Measurements from ENCODE around the gene COPA.

The COPA gene

DNA sequence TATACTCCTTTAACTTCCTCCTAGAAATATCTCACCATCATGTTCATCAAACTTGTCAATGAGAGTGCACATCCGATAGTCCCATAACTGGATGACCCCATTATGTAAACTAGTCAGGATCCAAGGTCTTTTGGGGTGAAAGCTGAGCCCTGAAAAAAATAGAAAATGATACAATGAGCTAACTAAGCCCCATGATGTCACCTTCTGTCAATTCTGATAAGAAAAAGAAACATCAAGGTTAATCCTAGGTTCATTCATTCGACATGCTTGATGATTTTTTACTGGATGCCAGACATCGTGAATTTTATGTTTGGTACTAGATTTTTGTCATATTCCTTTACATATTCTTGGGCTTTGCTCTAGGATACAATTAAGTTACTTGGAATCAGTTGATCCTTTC, 2.9 kb downstream of the COPA start:
- peak overlapping the region; percentile 11 for H3K27ac Mint-ChIP-seq (ENCODE audit: low read depth)
- no peak overlapping the region for H3K4me3 Mint-ChIP-seq
- no peaks in the 10 kb centered on the region for H3K27me3 Mint-ChIP-seq
- H3K4me1 Mint-ChIP-seq, result peaks cover 42% of the 10 kb centered on the region
- H3K36me3 Mint-ChIP-seq (ENCODE audit: insufficient read depth), result peaks cover 52% of the 10 kb centered on the region
- no peaks in the 10 kb centered on the region for H3K9me3 Mint-ChIP-seq
- ATAC-seq (replicated peaks; ENCODE audit: extremely low read depth, poor library complexity, severe bottlenecking) (no peak), DNase-seq (ENCODE audit: low spot score in 2 of 2) (no peak)

DNA sequence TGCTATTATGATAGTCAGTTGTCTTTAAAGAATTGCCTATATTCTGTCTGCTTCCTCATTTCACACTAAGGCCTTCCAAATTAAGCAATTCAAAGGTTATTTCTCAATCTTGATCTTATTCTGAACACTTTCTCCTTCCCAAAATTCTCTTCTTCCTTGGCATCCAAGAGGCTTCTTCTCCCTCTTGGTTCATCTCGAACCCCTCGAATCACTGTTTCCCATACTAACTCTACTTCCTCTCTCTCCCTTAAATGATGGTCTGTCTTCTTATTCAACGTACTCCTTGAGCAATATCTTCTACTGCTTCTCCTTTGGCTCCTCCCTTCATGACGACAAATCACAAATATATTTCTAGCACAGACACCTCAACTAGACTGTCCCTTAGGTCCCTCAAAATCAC, 4.5 kb downstream of the COPA start:
- ATAC-seq (replicated peaks; ENCODE audit: extremely low read depth, poor library complexity, severe bottlenecking) (no peak), DNase-seq (ENCODE audit: low spot score in 2 of 2) (no peak)
- Mint-ChIP-seq H3K27me3 (no peaks in the 10 kb centered on the region), H3K4me1 (peaks cover 42% of the 10 kb centered on the region), H3K36me3 (ENCODE audit: insufficient read depth) (peaks cover 58% of the 10 kb centered on the region), H3K9me3 (no peaks in the 10 kb centered on the region), H3K4me3 (no peak overlapping the region), H3K27ac (ENCODE audit: low read depth) (no peak overlapping the region)

DNA sequence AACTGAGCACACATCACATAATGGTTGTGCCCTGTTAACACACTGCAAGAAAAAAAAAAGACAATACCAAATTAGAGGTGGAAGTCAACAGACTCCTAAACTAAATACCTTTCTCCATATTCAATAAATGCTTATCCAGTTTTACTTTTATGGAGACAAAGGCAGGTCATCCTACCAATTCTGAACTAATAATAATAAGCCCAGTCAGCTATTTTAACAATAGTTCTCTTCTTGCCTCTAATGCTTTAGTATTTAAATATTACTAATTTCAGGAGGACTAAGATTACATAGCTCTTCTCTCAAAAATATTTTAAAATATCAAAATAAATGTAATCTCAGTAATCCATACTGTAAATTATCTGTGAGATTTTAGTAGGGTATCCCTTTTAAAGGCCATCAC, 10.5 kb downstream of the COPA start:
- DNase-seq (ENCODE audit: low spot score in 2 of 2), result no peak
- peaks cover 6% of the 10 kb centered on the region for H3K4me1 Mint-ChIP-seq
- no peak overlapping the region for H3K27ac Mint-ChIP-seq (ENCODE audit: low read depth)
- no peaks in the 10 kb centered on the region for H3K27me3 Mint-ChIP-seq
- no peak for ATAC-seq (replicated peaks; ENCODE audit: extremely low read depth, poor library complexity, severe bottlenecking)
- H3K9me3 Mint-ChIP-seq, result no peaks in the 10 kb centered on the region
- H3K4me3 Mint-ChIP-seq, result no peak overlapping the region
- H3K36me3 Mint-ChIP-seq (ENCODE audit: insufficient read depth), result peaks cover 69% of the 10 kb centered on the region

DNA sequence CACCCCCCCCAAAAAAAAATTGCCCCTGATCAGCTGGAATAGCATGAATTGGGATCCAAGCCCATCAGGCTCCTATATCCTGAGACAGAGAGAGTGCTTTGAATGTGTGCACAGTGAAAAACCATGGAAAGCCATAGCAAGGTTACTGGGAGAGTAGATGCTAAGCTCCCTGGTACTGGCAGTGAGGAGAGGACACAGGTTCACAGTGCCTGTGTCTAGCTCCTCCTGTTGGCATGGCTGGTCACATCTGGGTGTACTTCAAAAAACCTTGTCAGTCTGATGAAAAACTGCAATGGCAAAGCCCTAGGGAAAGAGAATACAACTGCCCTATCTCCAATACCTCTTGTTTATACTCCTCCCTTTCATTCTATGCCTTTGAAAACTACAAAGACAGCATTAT, 12.9 kb downstream of the COPA start:
- H3K27me3 Mint-ChIP-seq, result no peaks in the 10 kb centered on the region
- peaks cover 6% of the 10 kb centered on the region for H3K4me1 Mint-ChIP-seq
- ATAC-seq (replicated peaks; ENCODE audit: extremely low read depth, poor library complexity, severe bottlenecking), result no peak
- H3K36me3 Mint-ChIP-seq (ENCODE audit: insufficient read depth), result peaks cover 73% of the 10 kb centered on the region
- no peak overlapping the region for H3K4me3 Mint-ChIP-seq
- H3K27ac Mint-ChIP-seq (ENCODE audit: low read depth), result peak overlapping the region; percentile 1
- no peak for DNase-seq (ENCODE audit: low spot score in 2 of 2)
- no peaks in the 10 kb centered on the region for H3K9me3 Mint-ChIP-seq

DNA sequence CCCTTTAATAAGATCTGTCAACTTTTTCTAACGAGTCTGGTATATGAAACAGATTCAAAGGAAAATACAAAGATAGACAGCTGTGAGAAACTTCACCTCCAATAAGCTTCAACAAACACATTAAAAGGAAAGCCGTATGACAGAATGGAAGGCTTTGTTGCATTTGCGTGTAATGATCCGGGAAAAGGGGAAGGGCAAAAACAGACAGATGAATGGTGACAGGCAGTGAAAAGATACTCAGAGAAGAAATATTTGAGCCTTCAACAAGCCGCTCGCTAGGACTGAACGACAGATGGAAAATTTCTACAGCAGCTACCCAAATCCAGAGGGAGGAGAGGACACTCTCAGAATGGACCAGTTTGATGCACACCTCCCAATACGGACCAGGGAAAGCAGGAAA, 14.9 kb downstream of the COPA start:
- Mint-ChIP-seq H3K4me1 (peaks cover 6% of the 10 kb centered on the region), H3K36me3 (ENCODE audit: insufficient read depth) (peaks cover 78% of the 10 kb centered on the region), H3K27me3 (no peaks in the 10 kb centered on the region), H3K27ac (ENCODE audit: low read depth) (no peak overlapping the region), H3K4me3 (no peak overlapping the region), H3K9me3 (no peaks in the 10 kb centered on the region)
- no peak for ATAC-seq (replicated peaks; ENCODE audit: extremely low read depth, poor library complexity, severe bottlenecking)
- DNase-seq (ENCODE audit: low spot score in 2 of 2), result no peak

DNA sequence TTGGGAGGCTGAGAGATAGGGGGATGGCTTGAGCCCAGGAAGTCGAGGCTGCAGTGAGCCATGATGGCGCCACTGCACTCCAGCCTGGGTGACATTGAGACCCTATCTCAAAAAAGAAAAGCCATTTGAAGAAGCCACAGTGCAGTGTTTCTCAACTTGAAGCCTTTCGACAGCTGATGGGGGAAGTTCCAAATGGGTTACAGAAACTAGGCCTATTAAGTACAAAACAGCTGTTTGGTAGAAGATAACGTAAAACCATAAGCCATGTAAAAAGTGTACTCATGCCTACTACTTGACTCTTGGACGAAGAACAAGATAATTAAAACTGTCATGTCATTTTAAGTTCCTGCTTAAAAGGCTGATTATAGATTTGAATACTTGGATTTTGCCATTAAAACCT, 16.6 kb downstream of the COPA start:
- no peak overlapping the region for H3K4me3 Mint-ChIP-seq
- peaks cover 17% of the 10 kb centered on the region for H3K4me1 Mint-ChIP-seq
- peaks cover 73% of the 10 kb centered on the region for H3K36me3 Mint-ChIP-seq (ENCODE audit: insufficient read depth)
- no peaks in the 10 kb centered on the region for H3K27me3 Mint-ChIP-seq
- no peak overlapping the region for H3K27ac Mint-ChIP-seq (ENCODE audit: low read depth)
- ATAC-seq (replicated peaks; ENCODE audit: extremely low read depth, poor library complexity, severe bottlenecking) (no peak), DNase-seq (ENCODE audit: low spot score in 2 of 2) (no peak)
- H3K9me3 Mint-ChIP-seq, result no peaks in the 10 kb centered on the region

DNA sequence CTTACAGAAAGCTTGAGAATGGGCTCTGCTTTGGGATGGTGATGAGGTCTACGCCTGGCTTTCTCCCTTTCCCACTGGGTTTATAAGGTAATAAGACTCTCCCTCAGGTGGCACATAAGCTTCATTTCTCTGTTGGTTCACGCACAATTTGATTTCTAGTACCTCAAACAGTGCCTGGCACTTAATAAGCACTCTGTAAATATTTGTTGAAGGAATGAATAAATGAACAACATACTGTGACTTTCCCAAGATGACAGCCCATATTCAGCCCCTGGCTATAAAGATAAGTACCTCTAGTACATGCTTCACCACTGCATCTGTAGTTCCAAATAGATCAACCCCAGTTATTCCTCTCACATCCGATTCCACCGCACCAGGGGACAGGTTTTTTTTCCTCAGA, 17.8 kb downstream of the COPA start:
- no peak overlapping the region for H3K4me3 Mint-ChIP-seq
- no peak overlapping the region for H3K27ac Mint-ChIP-seq (ENCODE audit: low read depth)
- H3K4me1 Mint-ChIP-seq, result peaks cover 13% of the 10 kb centered on the region
- DNase-seq (ENCODE audit: low spot score in 2 of 2) (no peak), ATAC-seq (replicated peaks; ENCODE audit: extremely low read depth, poor library complexity, severe bottlenecking) (no peak)
- H3K9me3 Mint-ChIP-seq, result no peaks in the 10 kb centered on the region
- H3K27me3 Mint-ChIP-seq, result no peaks in the 10 kb centered on the region
- peaks cover 75% of the 10 kb centered on the region for H3K36me3 Mint-ChIP-seq (ENCODE audit: insufficient read depth)

DNA sequence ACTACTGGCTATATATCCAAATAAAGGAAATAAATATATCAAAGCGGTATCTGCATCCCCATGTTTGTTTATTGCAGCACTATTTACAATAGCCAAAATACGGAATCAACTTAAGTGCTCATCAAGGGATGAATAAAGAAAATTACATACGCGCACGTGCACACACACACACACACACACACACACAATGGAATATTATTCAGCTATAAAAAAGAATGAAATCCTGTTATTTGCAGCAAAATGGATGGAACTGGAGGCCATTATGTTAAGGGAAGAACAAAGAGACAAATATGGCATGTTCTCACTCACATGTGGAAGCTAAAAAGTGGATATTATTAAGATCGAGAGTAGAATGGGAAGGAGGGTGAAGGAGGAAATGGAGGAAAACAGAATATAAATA, 20.2 kb downstream of the COPA start:
- Mint-ChIP-seq H3K9me3 (no peaks in the 10 kb centered on the region), H3K27me3 (no peaks in the 10 kb centered on the region), H3K4me1 (peaks cover 27% of the 10 kb centered on the region), H3K36me3 (ENCODE audit: insufficient read depth) (peaks cover 77% of the 10 kb centered on the region), H3K27ac (ENCODE audit: low read depth) (no peak overlapping the region), H3K4me3 (no peak overlapping the region)
- no peak for DNase-seq (ENCODE audit: low spot score in 2 of 2)
- no peak for ATAC-seq (replicated peaks; ENCODE audit: extremely low read depth, poor library complexity, severe bottlenecking)

DNA sequence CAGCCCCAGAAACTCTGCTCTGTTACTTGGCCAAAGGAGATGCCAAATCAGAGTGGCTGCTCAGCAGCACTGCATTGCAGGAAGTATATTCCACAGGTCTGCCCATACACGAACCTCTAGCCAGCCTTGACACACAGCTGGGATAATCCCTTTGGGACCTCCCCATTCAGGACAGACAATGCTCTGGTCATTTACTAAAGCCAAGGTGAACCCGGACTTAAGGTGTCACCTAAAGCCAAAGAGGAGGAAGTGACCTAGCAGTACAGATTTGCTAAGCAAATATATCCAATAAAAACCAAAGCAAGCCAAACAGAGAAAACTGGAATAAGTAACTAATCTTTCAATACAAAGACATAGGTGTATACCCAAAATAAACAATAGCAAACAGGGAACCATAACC, 27.7 kb downstream of the COPA start:
- DNase-seq (ENCODE audit: low spot score in 2 of 2), result no peak
- H3K36me3 Mint-ChIP-seq (ENCODE audit: insufficient read depth), result peaks cover 91% of the 10 kb centered on the region
- ATAC-seq (replicated peaks; ENCODE audit: extremely low read depth, poor library complexity, severe bottlenecking), result no peak

DNA sequence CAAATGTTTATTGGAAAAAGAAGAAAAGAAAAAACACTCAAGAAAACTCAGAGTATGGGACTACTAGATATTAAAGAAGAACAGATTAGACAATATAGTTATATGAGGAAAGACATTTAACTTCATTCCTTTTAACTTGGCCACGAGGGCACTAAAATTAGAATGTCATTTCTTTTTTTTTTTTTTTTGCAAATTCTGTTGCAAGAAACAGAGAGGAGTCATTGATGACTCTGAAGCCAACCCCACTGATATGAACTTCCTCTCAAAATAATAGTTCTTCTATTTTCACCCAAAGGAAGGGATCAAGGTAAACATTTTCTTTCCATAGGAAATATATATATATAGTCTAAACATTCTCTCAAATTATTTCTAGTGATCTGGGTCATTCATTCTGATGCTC, 33.5 kb downstream of the COPA start:
- Mint-ChIP-seq H3K4me3 (no peak overlapping the region), H3K9me3 (no peaks in the 10 kb centered on the region), H3K36me3 (ENCODE audit: insufficient read depth) (peaks cover 83% of the 10 kb centered on the region), H3K4me1 (no peaks in the 10 kb centered on the region), H3K27me3 (no peaks in the 10 kb centered on the region), H3K27ac (ENCODE audit: low read depth) (peak overlapping the region; percentile 22)
- DNase-seq (ENCODE audit: low spot score in 2 of 2) (no peak), ATAC-seq (replicated peaks; ENCODE audit: extremely low read depth, poor library complexity, severe bottlenecking) (no peak)

More for the DNA sequence above, 27.7 kb downstream of the COPA start:
- Mint-ChIP-seq H3K4me1 (peaks cover 22% of the 10 kb centered on the region), H3K9me3 (peaks cover 9% of the 10 kb centered on the region), H3K4me3 (no peak overlapping the region), H3K27ac (ENCODE audit: low read depth) (no peak overlapping the region), H3K27me3 (no peaks in the 10 kb centered on the region)

DNA sequence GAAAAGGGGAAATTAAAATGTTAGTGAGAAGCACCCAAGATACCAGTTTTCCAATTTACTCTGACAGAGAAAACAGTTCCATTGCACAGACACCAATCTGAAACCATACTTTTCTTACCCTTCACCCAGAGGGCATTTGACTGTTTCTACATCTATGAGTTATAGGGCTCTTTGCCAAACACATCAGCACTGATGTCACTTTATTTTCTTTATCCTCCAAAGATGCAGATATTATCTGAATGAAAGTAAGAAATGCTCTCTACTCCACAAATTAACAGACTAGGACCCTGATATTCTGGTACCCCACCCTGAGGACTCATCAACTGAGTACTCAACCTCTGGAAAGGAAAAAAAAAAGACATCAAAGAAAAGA, 33.9 kb downstream of the COPA start:
- H3K36me3 Mint-ChIP-seq (ENCODE audit: insufficient read depth), result peaks cover 83% of the 10 kb centered on the region

DNA sequence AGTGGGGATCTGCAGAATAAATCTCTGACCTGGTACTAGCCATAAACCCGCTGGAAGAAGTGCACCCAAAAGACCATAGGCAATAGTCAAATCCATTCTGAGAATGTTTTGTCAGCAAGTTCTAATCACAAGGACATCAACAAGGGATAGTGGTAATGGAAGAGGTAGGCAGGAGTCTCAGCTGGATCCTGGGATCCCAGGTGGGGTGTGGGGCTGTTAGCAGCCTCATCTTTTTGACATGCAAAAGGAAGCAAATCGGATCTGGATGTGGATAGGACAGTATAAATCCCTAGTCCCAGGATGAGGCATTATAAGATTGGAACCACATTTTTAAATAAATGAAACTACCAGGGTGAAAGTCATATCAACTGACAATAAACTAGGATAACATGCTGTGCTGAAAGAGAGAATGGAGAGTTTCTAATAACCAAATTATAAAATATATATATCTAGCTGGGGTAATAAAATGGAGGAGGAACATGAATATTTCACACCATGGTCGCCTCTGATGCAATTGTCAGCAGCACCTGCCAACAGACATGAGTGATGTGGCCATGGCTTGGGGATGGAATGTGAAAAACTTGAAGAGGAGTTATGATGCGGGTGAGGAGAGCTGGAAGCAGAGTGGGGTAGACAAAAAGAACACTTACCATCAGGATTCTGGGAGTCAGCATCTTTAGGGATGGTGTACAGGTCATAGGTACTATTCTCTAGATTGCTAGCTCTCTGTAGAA, 34.4 kb downstream of the COPA start:
- Mint-ChIP-seq H3K27ac (ENCODE audit: low read depth) (peak overlapping the region; percentile 78), H3K36me3 (ENCODE audit: insufficient read depth) (peaks cover 82% of the 10 kb centered on the region), H3K9me3 (no peaks in the 10 kb centered on the region), H3K27me3 (no peaks in the 10 kb centered on the region), H3K4me1 (no peaks in the 10 kb centered on the region), H3K4me3 (no peak overlapping the region)
- DNase-seq (ENCODE audit: low spot score in 2 of 2) (no peak), ATAC-seq (replicated peaks; ENCODE audit: extremely low read depth, poor library complexity, severe bottlenecking) (no peak)

More for the DNA sequence above, 33.9 kb downstream of the COPA start:
- no peak for DNase-seq (ENCODE audit: low spot score in 2 of 2)
- no peak overlapping the region for H3K4me3 Mint-ChIP-seq
- no peak overlapping the region for H3K27ac Mint-ChIP-seq (ENCODE audit: low read depth)
- no peaks in the 10 kb centered on the region for H3K4me1 Mint-ChIP-seq
- H3K27me3 Mint-ChIP-seq, result no peaks in the 10 kb centered on the region
- no peak for ATAC-seq (replicated peaks; ENCODE audit: extremely low read depth, poor library complexity, severe bottlenecking)
- no peaks in the 10 kb centered on the region for H3K9me3 Mint-ChIP-seq

DNA sequence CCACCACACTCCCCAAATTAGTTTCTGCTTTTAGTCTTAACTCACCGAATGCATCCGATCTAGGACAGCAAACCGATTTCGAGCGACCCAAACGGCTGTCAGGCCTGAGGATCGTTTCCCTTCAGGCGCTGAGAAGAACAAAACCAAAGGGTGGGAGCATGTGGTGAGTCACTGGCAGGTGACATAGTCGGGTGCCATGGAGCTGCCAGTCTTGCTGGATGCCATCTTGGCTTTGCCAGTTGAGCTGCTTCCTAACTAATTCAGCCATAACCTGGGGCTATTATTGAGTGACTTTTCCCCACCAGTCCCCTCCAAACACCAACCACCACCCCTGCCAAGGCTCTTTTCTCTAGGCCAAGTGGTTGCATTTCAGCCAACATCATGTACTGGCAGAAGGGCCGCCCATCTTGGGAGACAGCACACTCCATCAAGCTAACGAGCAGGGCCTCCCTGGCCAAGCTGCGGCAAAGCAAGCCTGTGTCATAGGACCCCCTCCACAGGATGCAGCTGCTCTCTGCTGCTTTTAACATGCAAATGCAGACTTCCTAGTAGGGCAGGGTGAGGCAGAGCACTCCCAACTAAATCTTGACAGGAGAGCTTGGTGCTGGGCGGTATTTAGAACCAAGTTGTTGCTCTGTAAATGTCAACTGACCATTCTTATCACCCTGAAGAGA, 35.8 kb downstream of the COPA start:
- H3K36me3 Mint-ChIP-seq (ENCODE audit: insufficient read depth), result peaks cover 80% of the 10 kb centered on the region
- H3K4me3 Mint-ChIP-seq, result no peak overlapping the region
- DNase-seq (ENCODE audit: low spot score in 2 of 2) (no peak), ATAC-seq (replicated peaks; ENCODE audit: extremely low read depth, poor library complexity, severe bottlenecking) (no peak)
- H3K27me3 Mint-ChIP-seq, result no peaks in the 10 kb centered on the region
- H3K9me3 Mint-ChIP-seq, result no peaks in the 10 kb centered on the region
- no peaks in the 10 kb centered on the region for H3K4me1 Mint-ChIP-seq
- no peak overlapping the region for H3K27ac Mint-ChIP-seq (ENCODE audit: low read depth)
